Measurements from ENCODE around the gene CSGALNACT2.

The CSGALNACT2 gene

GRCh38 chr10:43114088-43114742 is 24.0 kb upstream of the CSGALNACT2 start:
- TF ChIP-seq, protein P1, sequence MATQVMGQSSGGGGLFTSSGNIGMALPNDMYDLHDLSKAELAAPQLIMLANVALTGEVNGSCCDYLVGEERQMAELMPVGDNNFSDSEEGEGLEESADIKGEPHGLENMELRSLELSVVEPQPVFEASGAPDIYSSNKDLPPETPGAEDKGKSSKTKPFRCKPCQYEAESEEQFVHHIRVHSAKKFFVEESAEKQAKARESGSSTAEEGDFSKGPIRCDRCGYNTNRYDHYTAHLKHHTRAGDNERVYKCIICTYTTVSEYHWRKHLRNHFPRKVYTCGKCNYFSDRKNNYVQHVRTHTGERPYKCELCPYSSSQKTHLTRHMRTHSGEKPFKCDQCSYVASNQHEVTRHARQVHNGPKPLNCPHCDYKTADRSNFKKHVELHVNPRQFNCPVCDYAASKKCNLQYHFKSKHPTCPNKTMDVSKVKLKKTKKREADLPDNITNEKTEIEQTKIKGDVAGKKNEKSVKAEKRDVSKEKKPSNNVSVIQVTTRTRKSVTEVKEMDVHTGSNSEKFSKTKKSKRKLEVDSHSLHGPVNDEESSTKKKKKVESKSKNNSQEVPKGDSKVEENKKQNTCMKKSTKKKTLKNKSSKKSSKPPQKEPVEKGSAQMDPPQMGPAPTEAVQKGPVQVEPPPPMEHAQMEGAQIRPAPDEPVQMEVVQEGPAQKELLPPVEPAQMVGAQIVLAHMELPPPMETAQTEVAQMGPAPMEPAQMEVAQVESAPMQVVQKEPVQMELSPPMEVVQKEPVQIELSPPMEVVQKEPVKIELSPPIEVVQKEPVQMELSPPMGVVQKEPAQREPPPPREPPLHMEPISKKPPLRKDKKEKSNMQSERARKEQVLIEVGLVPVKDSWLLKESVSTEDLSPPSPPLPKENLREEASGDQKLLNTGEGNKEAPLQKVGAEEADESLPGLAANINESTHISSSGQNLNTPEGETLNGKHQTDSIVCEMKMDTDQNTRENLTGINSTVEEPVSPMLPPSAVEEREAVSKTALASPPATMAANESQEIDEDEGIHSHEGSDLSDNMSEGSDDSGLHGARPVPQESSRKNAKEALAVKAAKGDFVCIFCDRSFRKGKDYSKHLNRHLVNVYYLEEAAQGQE (IDR thresholded peaks at IDR 0.05; ENCODE audit: low read depth): no peak
- TF ChIP-seq MAX (IDR thresholded peaks at IDR 0.05) (no peak), EP300 (IDR thresholded peaks at IDR 0.05; ENCODE audit: borderline replicate concordance) (no peak), TAF1 (IDR thresholded peaks at IDR 0.05; ENCODE audit: low read depth) (no peak), CEBPB (IDR thresholded peaks at IDR 0.05) (no peak), NFIC (IDR thresholded peaks at IDR 0.05) (no peak), YY1 (IDR thresholded peaks at IDR 0.05; ENCODE audit: low read depth) (no peak), TEAD4 (IDR thresholded peaks at IDR 0.05) (no peak), EGR1 (IDR thresholded peaks at IDR 0.05) (no peak), FOXM1 (IDR thresholded peaks at IDR 0.05; ENCODE audit: borderline replicate concordance, low read depth) (no peak), CREB1 (IDR thresholded peaks at IDR 0.05; ENCODE audit: low read depth) (no peak), USF1 (IDR thresholded peaks at IDR 0.05) (no peak), RAD21 (IDR thresholded peaks at IDR 0.05; ENCODE audit: low read depth) (no peak), ZBTB7A (IDR thresholded peaks at IDR 0.05; ENCODE audit: low read depth) (no peak)

- TF ChIP-seq EGR1 (IDR thresholded peaks at IDR 0.05) (no peak), CREB1 (IDR thresholded peaks at IDR 0.05; ENCODE audit: low read depth) (no peak), TEAD4 (IDR thresholded peaks at IDR 0.05) (no peak)
Observed at GRCh38 chr10:43114743-43115611, 23.3 kb upstream of the CSGALNACT2 start.

DNA sequence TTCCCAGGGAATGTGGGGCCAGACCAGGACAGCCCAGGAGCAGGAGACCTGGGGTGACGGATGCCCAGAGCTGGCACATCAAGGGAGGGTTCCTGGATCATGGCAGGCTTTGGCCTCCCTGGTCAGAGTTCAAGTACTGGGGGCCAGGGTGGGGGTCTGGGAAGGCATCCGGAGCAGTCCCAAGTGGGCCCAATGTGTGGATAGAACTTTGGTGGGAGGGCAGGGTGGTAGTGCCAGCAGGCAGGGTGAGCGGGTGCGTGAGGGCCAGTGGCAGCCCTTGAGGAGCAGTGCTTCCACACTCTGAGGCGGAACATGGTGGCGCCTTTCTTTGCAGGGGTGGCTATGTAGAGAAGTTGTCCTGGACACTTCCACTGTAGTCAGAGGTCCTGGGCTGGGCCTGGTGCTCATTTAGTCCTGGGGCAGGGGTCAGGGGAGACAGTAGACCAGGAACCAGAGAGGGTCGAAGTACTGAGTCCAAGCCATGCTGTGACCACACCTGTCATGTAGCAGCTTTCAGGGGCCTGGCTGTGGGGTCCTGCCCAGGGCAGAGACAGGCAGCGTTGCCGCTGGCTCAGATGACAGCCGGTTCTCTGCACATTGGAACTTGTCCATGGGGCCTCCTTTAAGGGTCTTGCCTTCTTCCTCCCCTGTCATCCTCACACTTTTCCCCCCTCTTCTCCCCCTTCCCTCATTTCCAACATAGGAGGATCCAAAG is 22.2 kb upstream of the CSGALNACT2 start:
- TF ChIP-seq ZBTB7A (IDR thresholded peaks at IDR 0.05; ENCODE audit: low read depth): no peak
- no peak for TF ChIP-seq NFIC (IDR thresholded peaks at IDR 0.05)
- no peak for TF ChIP-seq FOXM1 (IDR thresholded peaks at IDR 0.05; ENCODE audit: borderline replicate concordance, low read depth)
- no peak for TF ChIP-seq MAX (IDR thresholded peaks at IDR 0.05)
- TF ChIP-seq RAD21 (IDR thresholded peaks at IDR 0.05; ENCODE audit: low read depth): no peak
- TF ChIP-seq YY1 (IDR thresholded peaks at IDR 0.05; ENCODE audit: low read depth): no peak
- no peak for TF ChIP-seq TEAD4 (IDR thresholded peaks at IDR 0.05)
- no peak for TF ChIP-seq TCF12 (IDR thresholded peaks at IDR 0.05; ENCODE audit: low read depth)
- TF ChIP-seq EGR1 (IDR thresholded peaks at IDR 0.05): no peak
- TF ChIP-seq EP300 (IDR thresholded peaks at IDR 0.05; ENCODE audit: borderline replicate concordance): no peak
- no peak for TF ChIP-seq CEBPB (IDR thresholded peaks at IDR 0.05)
- no peak for TF ChIP-seq TAF1 (IDR thresholded peaks at IDR 0.05; ENCODE audit: low read depth)
- no peak for TF ChIP-seq USF1 (IDR thresholded peaks at IDR 0.05)
- TF ChIP-seq, protein P1 (IDR thresholded peaks at IDR 0.05; ENCODE audit: low read depth): no peak
- TF ChIP-seq CREB1 (IDR thresholded peaks at IDR 0.05; ENCODE audit: low read depth): no peak

DNA sequence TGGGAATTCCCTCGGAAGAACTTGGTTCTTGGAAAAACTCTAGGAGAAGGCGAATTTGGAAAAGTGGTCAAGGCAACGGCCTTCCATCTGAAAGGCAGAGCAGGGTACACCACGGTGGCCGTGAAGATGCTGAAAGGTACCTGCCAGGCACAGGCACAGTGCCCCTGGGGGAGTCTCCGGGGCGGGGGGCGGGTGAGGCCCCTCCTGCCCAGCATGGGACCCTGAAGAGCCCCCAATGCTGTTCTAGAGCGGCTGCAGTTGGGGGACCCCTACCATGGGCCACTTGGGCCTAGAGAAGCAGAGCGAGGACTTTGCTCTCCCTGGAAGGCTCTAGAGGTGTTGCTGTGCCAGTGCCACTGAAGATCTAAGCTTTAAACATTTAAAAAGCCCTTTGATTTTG is 21.6 kb upstream of the CSGALNACT2 start:
- TF ChIP-seq CREB1 (IDR thresholded peaks at IDR 0.05; ENCODE audit: low read depth) (no peak), TCF12 (IDR thresholded peaks at IDR 0.05; ENCODE audit: low read depth) (no peak), USF1 (IDR thresholded peaks at IDR 0.05) (no peak), CEBPB (IDR thresholded peaks at IDR 0.05) (no peak), TEAD4 (IDR thresholded peaks at IDR 0.05) (no peak), EGR1 (IDR thresholded peaks at IDR 0.05) (no peak), TAF1 (IDR thresholded peaks at IDR 0.05; ENCODE audit: low read depth) (no peak), RAD21 (IDR thresholded peaks at IDR 0.05; ENCODE audit: low read depth) (no peak), ZBTB7A (IDR thresholded peaks at IDR 0.05; ENCODE audit: low read depth) (no peak), YY1 (IDR thresholded peaks at IDR 0.05; ENCODE audit: low read depth) (no peak), MAX (IDR thresholded peaks at IDR 0.05) (no peak), EP300 (IDR thresholded peaks at IDR 0.05; ENCODE audit: borderline replicate concordance) (no peak), NFIC (IDR thresholded peaks at IDR 0.05) (no peak), FOXM1 (IDR thresholded peaks at IDR 0.05; ENCODE audit: borderline replicate concordance, low read depth) (no peak)
- TF ChIP-seq, protein P1 (IDR thresholded peaks at IDR 0.05; ENCODE audit: low read depth): no peak
